ENCODE results near the gene FXYD3. TPM values are rescaled to one million over a fixed set of nuclear protein-coding genes. Genes with fewer than 3 reads are reported as not detected.

The FXYD3 gene
- total RNA-seq, 1 experiment from 2014 or later: 6.9 TPM

- H3K36me3 Mint-ChIP-seq (ENCODE audit: insufficient read depth, unreplicated experiment): no peaks in the 10 kb centered on the region
- H3K4me3 Mint-ChIP-seq (ENCODE audit: unreplicated experiment): no peak overlapping the region
- peaks cover 38% of the 10 kb centered on the region for H3K4me1 Mint-ChIP-seq (ENCODE audit: insufficient read depth, unreplicated experiment)
- TF ChIP-seq CTCF (IDR thresholded peaks at IDR 0.05; ENCODE audit: unreplicated experiment): no peak
- intact Hi-C loops (cut with micrococcal nuclease): no loop called here
- CTCF ChIA-PET: interaction anchor here (0.6 to 3.2 kb wide), 4 partner anchors 19 to 31 kb away, joined by 3 to 19 read pairs (median 4); no protein-coding TSS in a partner anchor
- POLR2A ChIA-PET: interaction anchor here (1.4 to 7.1 kb wide), 2 partner anchors 13 kb away, joined by 6 to 40 read pairs; no protein-coding TSS in a partner anchor
- DNase-seq (ENCODE audit: unreplicated experiment): no peak
- H3K9me3 Mint-ChIP-seq (ENCODE audit: unreplicated experiment): no peaks in the 10 kb centered on the region
- H3K27ac Mint-ChIP-seq (ENCODE audit: low read depth, unreplicated experiment): no peak overlapping the region
- no peaks in the 10 kb centered on the region for H3K27me3 Mint-ChIP-seq (ENCODE audit: insufficient read depth, unreplicated experiment)
- BruUV-seq (replicated peaks): no TSS peak
Measured at GRCh38 chr19:35110974-35111373, 4.6 kb upstream of the FXYD3 start.

DNA sequence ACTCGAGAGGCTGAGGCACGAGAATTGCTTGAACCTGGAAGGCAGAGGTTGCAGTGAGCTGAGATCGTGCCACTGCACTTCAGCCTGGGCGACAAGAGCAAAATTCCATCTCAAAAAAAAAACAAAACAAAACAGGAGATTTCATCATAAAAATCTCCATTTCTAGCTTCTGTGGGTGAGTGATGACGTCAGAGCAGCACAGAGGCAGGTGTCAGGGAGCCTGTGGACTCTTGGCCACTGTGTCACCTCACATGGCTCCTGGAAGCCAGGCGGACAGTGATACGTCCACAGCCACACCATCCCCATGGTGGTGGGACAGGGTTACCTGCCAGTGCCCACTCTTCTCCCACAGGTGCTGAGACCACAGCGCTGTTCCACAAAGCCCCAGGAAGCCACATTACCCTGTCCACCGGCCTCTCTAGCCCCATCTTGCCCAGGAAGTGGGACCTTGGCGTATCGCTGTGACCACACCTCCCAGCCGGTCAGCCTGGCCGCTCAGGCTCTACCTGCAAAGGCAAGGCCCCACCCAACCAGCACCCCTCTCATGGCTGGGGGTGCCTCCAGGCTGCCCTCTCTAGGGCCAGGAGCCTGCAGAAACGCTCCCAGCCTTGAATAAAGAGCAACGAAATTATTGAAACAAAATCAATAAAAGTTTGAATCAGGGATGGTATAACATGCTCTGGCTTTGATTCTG lies 2.5 kb upstream of the FXYD3 start:
- intact Hi-C loops (cut with micrococcal nuclease): no loop called here
- Mint-ChIP-seq H3K4me3 (ENCODE audit: unreplicated experiment) (no peak overlapping the region), H3K27ac (ENCODE audit: low read depth, unreplicated experiment) (no peak overlapping the region), H3K4me1 (ENCODE audit: insufficient read depth, unreplicated experiment) (peaks cover 52% of the 10 kb centered on the region), H3K27me3 (ENCODE audit: insufficient read depth, unreplicated experiment) (no peaks in the 10 kb centered on the region), H3K9me3 (ENCODE audit: unreplicated experiment) (no peaks in the 10 kb centered on the region), H3K36me3 (ENCODE audit: insufficient read depth, unreplicated experiment) (no peaks in the 10 kb centered on the region)
- DNase-seq (ENCODE audit: unreplicated experiment): no peak
- TF ChIP-seq CTCF (IDR thresholded peaks at IDR 0.05; ENCODE audit: unreplicated experiment): no peak
- ChIA-PET CTCF (interaction anchor here (0.6 to 3.2 kb wide), 5 partner anchors 12 to 45 kb away, joined by 3 to 19 read pairs (median 4); no protein-coding TSS in a partner anchor), POLR2A (interaction anchor here (7.1 kb wide), 1 partner anchor 15 kb away, joined by 40 read pairs; no protein-coding TSS in a partner anchor)
- no TSS peak for BruUV-seq (replicated peaks)

- H3K27ac Mint-ChIP-seq (ENCODE audit: low read depth, unreplicated experiment): peak overlapping the region; percentile 73
- ChIA-PET POLR2A (interaction anchor here (0.7 to 4.1 kb wide), 6 partner anchors 11 to 47 kb away, joined by 3 to 70 read pairs (median 6); partner anchors contain the start of gene LGI4), CTCF (interaction anchor here (0.5 to 6.5 kb wide), 27 partner anchors 10 to 1741 kb away, joined by 3 to 91 read pairs (median 4); partner anchors contain the start of genes CEBPG, FXYD7 and LGI4)
- peaks cover 50% of the 10 kb centered on the region for H3K4me1 Mint-ChIP-seq (ENCODE audit: insufficient read depth, unreplicated experiment)
- DNase-seq (ENCODE audit: unreplicated experiment): peak; percentile 68
- peak; percentile 98 for TF ChIP-seq CTCF (IDR thresholded peaks at IDR 0.05; ENCODE audit: unreplicated experiment)
- intact Hi-C loops (cut with micrococcal nuclease): loop anchor here (1.0 kb wide), 1 partner anchor 21 kb away; the partner anchor contains the start of gene LGI4
- no peaks in the 10 kb centered on the region for H3K27me3 Mint-ChIP-seq (ENCODE audit: insufficient read depth, unreplicated experiment)
- H3K9me3 Mint-ChIP-seq (ENCODE audit: unreplicated experiment): no peaks in the 10 kb centered on the region
- H3K4me3 Mint-ChIP-seq (ENCODE audit: unreplicated experiment): peak overlapping the region; percentile 53
- BruUV-seq (replicated peaks): no TSS peak
- no peaks in the 10 kb centered on the region for H3K36me3 Mint-ChIP-seq (ENCODE audit: insufficient read depth, unreplicated experiment)
Measured at GRCh38 chr19:35114353-35115176, 1.1 kb upstream of the FXYD3 start.
